Peyer's patch (tissue), 4 donors: Measurements from ENCODE around the gene APOL1.

Experiments
- CTCF ChIP-seq, 6 experiments: fragments of 450-650 bp in 4 of 6; fragments of 200-600 bp in 2 of 6; sonication (generic) in 1 of 6; IDR thresholded peaks; one replicate each; pipeline ENCODE4 v1.5.1; 2017 to 2019; ENCODE audit warnings: antibody characterized with exemption in 6 of 6, mild to moderate bottlenecking in 3 of 6, moderate library complexity in 1 of 6
- POLR2A ChIP-seq, 2 donors: fragments of 450-650 bp; IDR thresholded peaks; one replicate each; pipeline ENCODE4 v1.5.1; 2017; ENCODE audit warnings: antibody characterized with exemption in 2 of 2, mild to moderate bottlenecking in 2 of 2, moderate library complexity in 2 of 2

- TF ChIP-seq CTCF (IDR thresholded peaks at IDR 0.05) (no peak), POLR2A (IDR thresholded peaks at IDR 0.05) (no peak)
Measured at GRCh38 chr22:36232715-36233401, 20.1 kb upstream of the APOL1 start.
